Lower leg skin (tissue), 3 donors: Measurements from ENCODE around the gene CPEB4.

Experiments used
- POLR2A ChIP-seq, 2 donors: fragments of 450-650 bp; IDR thresholded peaks; one replicate each; pipeline ENCODE4 v1.6.1; 2016 to 2017; ENCODE audit warnings: antibody characterized with exemption in 2 of 2, mild to moderate bottlenecking in 1 of 2, moderate library complexity in 1 of 2
- TF ChIP-seq, protein P1 (sequence below), 3 donors: fragments of 450-650 bp; IDR thresholded peaks; one replicate each; pipeline ENCODE4 v1.5.1; 2016; ENCODE audit warnings: antibody characterized with exemption in 3 of 3, mild to moderate bottlenecking in 3 of 3, moderate library complexity in 2 of 3

DNA sequence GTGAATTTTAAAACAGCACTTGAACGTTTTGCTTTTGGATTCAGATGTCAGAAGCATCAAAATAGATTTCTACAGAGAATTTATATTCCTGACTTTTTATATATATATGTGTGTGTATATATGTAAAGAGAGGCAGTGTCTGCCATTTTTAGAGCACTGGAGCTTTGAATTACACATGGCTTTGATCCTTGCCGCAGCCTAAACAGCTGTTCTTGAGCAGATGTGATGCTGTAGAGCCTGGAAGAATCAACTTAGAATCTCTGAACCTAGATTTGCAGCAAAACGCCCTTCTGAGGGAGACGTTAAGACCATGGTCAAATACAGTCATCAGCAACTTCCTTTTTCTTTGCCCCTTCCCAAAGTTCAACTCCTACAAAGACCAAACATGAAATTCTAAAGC, 79.1 kb downstream of the CPEB4 start:
- TF ChIP-seq, protein P1, sequence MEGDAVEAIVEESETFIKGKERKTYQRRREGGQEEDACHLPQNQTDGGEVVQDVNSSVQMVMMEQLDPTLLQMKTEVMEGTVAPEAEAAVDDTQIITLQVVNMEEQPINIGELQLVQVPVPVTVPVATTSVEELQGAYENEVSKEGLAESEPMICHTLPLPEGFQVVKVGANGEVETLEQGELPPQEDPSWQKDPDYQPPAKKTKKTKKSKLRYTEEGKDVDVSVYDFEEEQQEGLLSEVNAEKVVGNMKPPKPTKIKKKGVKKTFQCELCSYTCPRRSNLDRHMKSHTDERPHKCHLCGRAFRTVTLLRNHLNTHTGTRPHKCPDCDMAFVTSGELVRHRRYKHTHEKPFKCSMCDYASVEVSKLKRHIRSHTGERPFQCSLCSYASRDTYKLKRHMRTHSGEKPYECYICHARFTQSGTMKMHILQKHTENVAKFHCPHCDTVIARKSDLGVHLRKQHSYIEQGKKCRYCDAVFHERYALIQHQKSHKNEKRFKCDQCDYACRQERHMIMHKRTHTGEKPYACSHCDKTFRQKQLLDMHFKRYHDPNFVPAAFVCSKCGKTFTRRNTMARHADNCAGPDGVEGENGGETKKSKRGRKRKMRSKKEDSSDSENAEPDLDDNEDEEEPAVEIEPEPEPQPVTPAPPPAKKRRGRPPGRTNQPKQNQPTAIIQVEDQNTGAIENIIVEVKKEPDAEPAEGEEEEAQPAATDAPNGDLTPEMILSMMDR (IDR thresholded peaks at IDR 0.05) = no peak
- no peak for TF ChIP-seq POLR2A (IDR thresholded peaks at IDR 0.05)
